ENCODE data around the gene TEF.

TEF gene

GRCh38 chr22:41381329-41382097, at the start of gene TEF:
TSS of gene TEF (plus strand) at chr22:41381942. CDS start at chr22:41382045, 103 bp downstream.
- peak; percentile 95 for DNase-seq (ENCODE audit: low read depth)

GRCh38 chr22:41332217-41332939, 49.4 kb upstream of the TEF start:
- DNase-seq (ENCODE audit: low read depth), result no peak

- DNase-seq (ENCODE audit: low read depth), result no peak
These were observed 47.9 kb upstream of the TEF start for GRCh38 chr22:41333806-41334205.

GRCh38 chr22:41334215-41334614, 47.5 kb upstream of the TEF start:
- no peak for DNase-seq (ENCODE audit: low read depth)

- no peak for DNase-seq (ENCODE audit: low read depth)
These were observed 46.6 kb upstream of the TEF start for GRCh38 chr22:41334951-41335635.

GRCh38 chr22:41338614-41339212, 43.0 kb upstream of the TEF start:
- no peak for DNase-seq (ENCODE audit: low read depth)

GRCh38 chr22:41339823-41340222, 41.9 kb upstream of the TEF start:
- DNase-seq (ENCODE audit: low read depth), result no peak

- DNase-seq (ENCODE audit: low read depth), result no peak
These were observed 41.4 kb upstream of the TEF start for GRCh38 chr22:41340357-41340756.

GRCh38 chr22:41341012-41341411, 40.7 kb upstream of the TEF start:
- no peak for DNase-seq (ENCODE audit: low read depth)

GRCh38 chr22:41341990-41342389, 39.8 kb upstream of the TEF start:
- DNase-seq (ENCODE audit: low read depth), result no peak

- no peak for DNase-seq (ENCODE audit: low read depth)
These were observed 38.4 kb upstream of the TEF start for GRCh38 chr22:41343300-41343699.

GRCh38 chr22:41343717-41344116, 38.0 kb upstream of the TEF start:
- DNase-seq (ENCODE audit: low read depth), result no peak

- no peak for DNase-seq (ENCODE audit: low read depth)
These were observed 37.5 kb upstream of the TEF start for GRCh38 chr22:41344189-41344788.

- DNase-seq (ENCODE audit: low read depth), result no peak
These were observed 35.9 kb upstream of the TEF start for GRCh38 chr22:41345807-41346335.

- DNase-seq (ENCODE audit: low read depth), result no peak
These were observed 34.5 kb upstream of the TEF start for GRCh38 chr22:41347066-41347859.

GRCh38 chr22:41348964-41349484, 32.7 kb upstream of the TEF start:
- DNase-seq (ENCODE audit: low read depth), result no peak

GRCh38 chr22:41350087-41350486, 31.7 kb upstream of the TEF start:
- no peak for DNase-seq (ENCODE audit: low read depth)

GRCh38 chr22:41351011-41351410, 30.7 kb upstream of the TEF start:
- DNase-seq (ENCODE audit: low read depth), result no peak

- DNase-seq (ENCODE audit: low read depth), result no peak
These were observed 29.7 kb upstream of the TEF start for GRCh38 chr22:41352058-41352457.

GRCh38 chr22:41353862-41354575, 27.7 kb upstream of the TEF start:
- no peak for DNase-seq (ENCODE audit: low read depth)

All from activated gamma-delta T cell treated with anti-CD3 and anti-CD28 coated beads, Interleukin-2, amount 50 U/mL, for 16 hours (primary cell).